Measurements from ENCODE around the gene RSL1D1. TPM values are rescaled to one million over a fixed set of nuclear protein-coding genes. Genes with fewer than 3 reads are reported as not detected.
"Not testable (repeated sequence)": the region's sequence is repeated elsewhere in the genome, so short reads cannot be mapped to it uniquely, and the experiment has no call there.

RSL1D1 gene
- polyA plus RNA-seq, 1 donor from 2014 or later, result 61.2 TPM

- H3K27me3 ChIP-seq (ENCODE audit: insufficient read depth, low read depth, low read length), result no peaks in the 10 kb centered on the region
- no peaks in the 10 kb centered on the region for H3F3A ChIP-seq (ENCODE audit: insufficient read depth, low read length, poor library complexity, severe bottlenecking)
- H3K79me2 ChIP-seq (replicated peaks; ENCODE audit: insufficient read depth, low read length), result no peaks in the 10 kb centered on the region
- TF ChIP-seq REST (IDR thresholded peaks at IDR 0.05; ENCODE audit: borderline replicate concordance), result no peak
- no peak for TF ChIP-seq EP300 (conservative IDR thresholded peaks at IDR 0.05; ENCODE audit: poor library complexity, severe bottlenecking)
- no peak for TF ChIP-seq RAD21 (conservative IDR thresholded peaks at IDR 0.05)
- no peak for TF ChIP-seq CTCF (IDR thresholded peaks at IDR 0.05; ENCODE audit: poor library complexity, severe bottlenecking)
- no peak for TF ChIP-seq TAF1 (IDR thresholded peaks at IDR 0.05; ENCODE audit: low read depth)
- no peaks in the 10 kb centered on the region for H3K36me3 ChIP-seq (ENCODE audit: insufficient read depth, low read length)
- H3K4me2 ChIP-seq (ENCODE audit: low read length), result no peak overlapping the region
- no peak overlapping the region for H2AFZ ChIP-seq (ENCODE audit: low read depth, low read length)
- no peaks in the 10 kb centered on the region for H3K9me2 ChIP-seq (ENCODE audit: insufficient read depth, low read length)
- H3K9ac ChIP-seq (ENCODE audit: low read length), result no peak overlapping the region
- H4K20me1 ChIP-seq (ENCODE audit: insufficient read depth), result no peaks in the 10 kb centered on the region
- H3K4me3 ChIP-seq (ENCODE audit: low read length), result no peak overlapping the region
- no peak overlapping the region for H3K27ac ChIP-seq (ENCODE audit: low read length)
- no peaks in the 10 kb centered on the region for H3K9me3 ChIP-seq (ENCODE audit: low read length)
Observed at GRCh38 chr16:11819798-11820197, 31.5 kb downstream of the RSL1D1 start.

GRCh38 chr16:11818970-11819369, 32.4 kb downstream of the RSL1D1 start:
- not testable (repeated sequence) for H3K9ac ChIP-seq (ENCODE audit: low read length); H3K36me3 ChIP-seq (ENCODE audit: insufficient read depth, low read length); H3K4me3 ChIP-seq (ENCODE audit: low read length); H3K9me3 ChIP-seq (ENCODE audit: low read length); H3K9me2 ChIP-seq (ENCODE audit: insufficient read depth, low read length); H3K27ac ChIP-seq (ENCODE audit: low read length); H2AFZ ChIP-seq (ENCODE audit: low read depth, low read length); H3F3A ChIP-seq (ENCODE audit: insufficient read depth, low read length, poor library complexity, severe bottlenecking); H3K79me2 ChIP-seq (replicated peaks; ENCODE audit: insufficient read depth, low read length); H3K4me2 ChIP-seq (ENCODE audit: low read length); H4K20me1 ChIP-seq (ENCODE audit: insufficient read depth); H3K27me3 ChIP-seq (ENCODE audit: insufficient read depth, low read depth, low read length)

- H3K79me2 ChIP-seq (replicated peaks; ENCODE audit: insufficient read depth, low read length), result no peaks in the 10 kb centered on the region
- no peak overlapping the region for H2AFZ ChIP-seq (ENCODE audit: low read depth, low read length)
- H3K27me3 ChIP-seq (ENCODE audit: insufficient read depth, low read depth, low read length), result no peaks in the 10 kb centered on the region
- TF ChIP-seq EP300 (conservative IDR thresholded peaks at IDR 0.05; ENCODE audit: poor library complexity, severe bottlenecking), result no peak
- no peak for TF ChIP-seq TAF1 (IDR thresholded peaks at IDR 0.05; ENCODE audit: low read depth)
- TF ChIP-seq POLR2AphosphoS5 (IDR thresholded peaks at IDR 0.05), result no peak
- TF ChIP-seq EZH2 (IDR thresholded peaks at IDR 0.05; ENCODE audit: borderline replicate concordance, insufficient read depth, low read length, poor library complexity, severe bottlenecking), result no peak
- TF ChIP-seq REST (IDR thresholded peaks at IDR 0.05; ENCODE audit: borderline replicate concordance), result no peak
- no peak for TF ChIP-seq SMC3 (conservative IDR thresholded peaks at IDR 0.05; ENCODE audit: poor library complexity)
- no peak for TF ChIP-seq MXI1 (conservative IDR thresholded peaks at IDR 0.05; ENCODE audit: poor library complexity, severe bottlenecking)
- no peak for TF ChIP-seq CTCF (IDR thresholded peaks at IDR 0.05; ENCODE audit: poor library complexity, severe bottlenecking)
- no peak for TF ChIP-seq RAD21 (conservative IDR thresholded peaks at IDR 0.05)
- no peaks in the 10 kb centered on the region for H4K20me1 ChIP-seq (ENCODE audit: insufficient read depth)
- no peak overlapping the region for H3K9ac ChIP-seq (ENCODE audit: low read length)
- no peak overlapping the region for H3K4me3 ChIP-seq (ENCODE audit: low read length)
- H3K36me3 ChIP-seq (ENCODE audit: insufficient read depth, low read length), result no peaks in the 10 kb centered on the region
- no peaks in the 10 kb centered on the region for H3F3A ChIP-seq (ENCODE audit: insufficient read depth, low read length, poor library complexity, severe bottlenecking)
- no peaks in the 10 kb centered on the region for H3K9me3 ChIP-seq (ENCODE audit: low read length)
- H3K27ac ChIP-seq (ENCODE audit: low read length), result no peak overlapping the region
- no peaks in the 10 kb centered on the region for H3K9me2 ChIP-seq (ENCODE audit: insufficient read depth, low read length)
- no peak overlapping the region for H3K4me2 ChIP-seq (ENCODE audit: low read length)
Observed at GRCh38 chr16:11816123-11816522, 35.2 kb downstream of the RSL1D1 start.
